ENCODE results near the gene SETDB1.

SETDB1 gene

DNA sequence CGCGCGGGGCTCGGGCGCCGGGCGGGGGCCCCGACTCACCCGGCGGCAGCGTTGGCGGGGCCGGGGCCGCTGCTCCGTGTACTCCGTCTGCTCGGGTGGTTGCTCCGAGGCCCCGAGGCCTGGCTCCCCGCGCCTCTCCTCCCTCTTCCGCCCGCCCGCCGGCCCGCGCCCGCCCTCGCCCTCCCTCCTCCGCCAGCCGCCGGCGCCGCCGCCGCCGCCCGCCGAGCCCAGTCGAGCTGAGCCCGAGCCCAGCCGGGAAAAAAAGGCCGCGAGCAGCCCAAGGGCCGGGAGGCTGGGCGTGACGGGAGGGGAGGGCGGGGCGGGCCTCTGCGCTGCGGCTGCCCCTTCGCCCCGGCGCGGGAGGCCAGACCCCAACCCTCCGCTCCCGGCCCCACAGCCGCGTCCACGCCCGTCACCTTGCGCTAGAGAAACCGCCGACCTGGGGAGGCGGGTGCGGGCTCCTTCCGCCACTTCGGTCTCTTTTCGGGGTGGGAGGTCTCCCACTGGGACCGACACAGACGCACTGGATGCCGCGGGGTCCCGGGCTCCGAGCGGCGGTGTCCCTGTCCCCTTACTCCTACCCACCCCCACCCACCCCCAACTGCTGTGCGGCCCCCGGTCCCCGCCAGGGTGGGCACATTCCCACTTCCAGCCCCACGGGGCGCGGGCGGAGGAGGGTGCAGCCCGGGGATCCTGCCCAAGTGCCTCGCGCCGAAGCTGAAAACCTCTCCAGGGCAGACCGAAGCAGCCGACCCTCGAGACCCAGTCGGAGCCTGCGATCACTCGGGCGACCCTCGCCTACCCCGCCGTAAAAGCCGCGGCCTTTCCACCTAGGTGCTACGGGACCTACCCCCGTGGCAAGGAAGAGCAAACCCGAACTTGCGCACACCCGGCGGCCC is 48.7 kb downstream of the SETDB1 start, which contains the start of gene CERS2:
TSS of gene CERS2 (minus strand) at position 256 of the 899 bp plus-strand sequence. CDS start 5,745 bp downstream, outside the sequence.
- peak; percentile 62 to 63 for DNase-seq (ENCODE audit: low read depth in 1 of 2, low spot score in 1 of 2)

- DNase-seq (ENCODE audit: low read depth in 1 of 2, low spot score in 1 of 2), result no peak
Measured at GRCh38 chr1:150976401-150976821, 50.2 kb downstream of the SETDB1 start.

DNA sequence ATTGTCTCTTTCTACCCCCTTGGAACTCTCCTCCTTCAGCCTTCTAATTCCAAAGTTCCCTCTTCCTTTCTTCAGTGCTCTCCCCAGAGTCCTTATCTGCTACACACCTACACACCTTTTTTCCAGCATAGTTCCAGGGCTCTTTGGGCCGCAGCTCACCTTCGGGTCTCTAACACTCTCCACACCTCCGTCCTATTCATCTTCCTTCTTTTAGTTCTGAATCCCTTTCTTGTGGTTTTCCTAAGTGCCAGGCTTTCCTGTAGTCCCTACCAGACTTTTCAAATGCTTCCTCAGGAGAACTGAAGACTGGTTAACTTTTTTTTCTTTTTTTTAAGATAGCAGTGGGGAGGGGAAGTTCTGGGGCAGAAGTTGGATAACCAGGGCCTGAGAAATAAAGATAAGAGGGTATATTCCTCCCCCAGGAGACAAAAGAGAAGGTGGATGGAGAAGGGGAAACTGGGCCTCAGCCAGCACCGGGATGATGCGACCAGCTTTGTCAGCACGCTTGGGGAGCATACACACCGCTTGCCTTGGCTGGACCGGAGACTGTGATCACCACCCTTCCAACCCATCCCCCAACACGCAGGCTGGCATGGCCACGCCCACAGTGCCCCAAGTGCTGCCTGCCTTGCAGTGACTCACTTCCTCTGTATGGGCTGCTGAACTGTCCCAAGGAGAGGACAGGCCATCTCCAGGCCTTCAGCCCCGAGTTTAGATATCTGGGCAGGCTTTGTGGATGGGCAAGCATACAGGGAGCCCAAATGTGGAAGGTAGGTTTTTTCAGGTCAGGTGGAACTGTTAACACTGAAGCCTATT is 50.9 kb downstream of the SETDB1 start:
- DNase-seq (ENCODE audit: low read depth in 1 of 2, low spot score in 1 of 2), result peak; percentile 52 to 53

- DNase-seq (ENCODE audit: low read depth in 1 of 2, low spot score in 1 of 2), result peak; percentile 70 to 77
Measured at GRCh38 chr1:150979092-150980056, 53.2 kb downstream of the SETDB1 start.

- no peak for DNase-seq (ENCODE audit: low read depth in 1 of 2, low spot score in 1 of 2)
Measured at GRCh38 chr1:150981177-150981804, 55.1 kb downstream of the SETDB1 start.

DNA sequence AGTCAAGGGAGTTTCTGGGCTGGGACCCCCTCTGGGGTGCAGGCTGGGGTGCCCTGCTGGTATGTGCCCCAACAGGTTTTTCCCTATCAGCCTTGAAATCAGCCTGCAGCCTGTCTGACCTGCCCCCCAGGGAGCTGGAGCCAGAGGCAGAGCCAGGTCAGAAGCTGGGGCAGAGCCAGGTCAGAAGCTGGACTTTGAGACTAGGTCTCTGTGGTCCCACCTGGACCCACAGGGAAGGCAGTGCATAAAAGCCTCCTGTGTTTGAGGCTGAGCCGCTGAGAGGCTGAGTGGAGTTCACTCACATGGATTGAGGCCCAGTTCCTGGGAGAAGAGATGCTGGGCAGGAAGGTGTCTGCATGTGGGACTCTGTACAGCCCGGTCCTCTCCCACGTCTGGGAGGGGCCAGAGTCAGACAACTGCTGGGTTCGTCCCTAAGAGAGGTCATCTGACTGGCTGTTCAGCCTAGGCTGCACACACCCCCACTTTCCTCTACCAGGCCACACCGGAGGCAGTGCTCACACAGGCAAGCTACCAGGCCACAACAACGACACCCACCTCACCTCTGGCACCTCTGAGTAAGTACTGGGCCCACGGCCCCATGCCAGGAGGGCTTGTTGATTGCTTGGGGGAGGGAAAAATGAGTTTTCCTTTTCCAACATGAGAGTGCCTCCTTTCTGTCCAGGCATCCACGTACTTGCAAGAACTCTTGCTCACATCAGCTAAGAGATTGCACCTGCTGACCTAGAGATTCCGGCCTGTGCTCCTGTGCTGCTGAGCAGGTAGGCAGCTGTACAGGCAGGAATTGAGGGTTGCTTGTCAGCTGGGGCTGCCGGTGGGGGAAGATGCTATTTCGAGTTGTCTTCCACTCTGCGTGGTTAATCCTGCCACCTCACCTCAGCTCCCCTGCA is 55.9 kb downstream of the SETDB1 start, which contains the start of gene ANXA9:
TSS of gene ANXA9 (plus strand) at position 488 of the 908 bp plus-strand sequence. CDS start 814 bp downstream, outside the sequence.
- DNase-seq (ENCODE audit: low read depth in 1 of 2, low spot score in 1 of 2), result no peak

DNA sequence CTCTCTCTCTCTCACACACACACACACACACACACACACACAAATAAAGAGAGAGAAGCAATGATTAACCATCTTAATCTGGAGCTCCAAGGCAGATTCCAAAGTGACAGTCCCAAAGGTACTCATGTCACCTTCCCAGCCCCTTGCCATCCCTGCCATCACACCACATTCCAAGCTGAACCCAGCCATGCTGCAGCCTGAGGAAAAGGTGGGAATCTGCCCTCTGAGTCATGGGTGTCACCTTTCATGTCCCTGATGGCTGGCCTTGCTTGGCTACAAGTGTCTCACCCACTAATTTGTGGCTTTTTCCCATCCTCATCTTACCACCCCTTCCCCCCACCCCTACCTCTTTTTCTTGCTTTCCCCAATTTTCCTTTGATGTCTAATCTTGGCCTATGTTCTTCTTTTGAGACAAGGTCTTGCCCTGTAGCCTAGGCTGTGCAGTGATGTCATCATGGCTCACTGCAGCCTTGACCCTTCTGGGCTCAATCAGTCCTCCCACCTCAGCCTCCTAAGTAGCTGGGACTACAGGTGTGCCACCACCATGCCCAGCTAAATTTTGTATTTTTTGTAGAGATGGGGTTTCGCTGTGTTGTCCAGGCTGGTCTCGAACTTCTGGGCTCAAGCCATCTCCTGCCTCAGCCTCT is 59.1 kb downstream of the SETDB1 start:
- no peak for DNase-seq (ENCODE audit: low read depth in 1 of 2, low spot score in 1 of 2)

DNA sequence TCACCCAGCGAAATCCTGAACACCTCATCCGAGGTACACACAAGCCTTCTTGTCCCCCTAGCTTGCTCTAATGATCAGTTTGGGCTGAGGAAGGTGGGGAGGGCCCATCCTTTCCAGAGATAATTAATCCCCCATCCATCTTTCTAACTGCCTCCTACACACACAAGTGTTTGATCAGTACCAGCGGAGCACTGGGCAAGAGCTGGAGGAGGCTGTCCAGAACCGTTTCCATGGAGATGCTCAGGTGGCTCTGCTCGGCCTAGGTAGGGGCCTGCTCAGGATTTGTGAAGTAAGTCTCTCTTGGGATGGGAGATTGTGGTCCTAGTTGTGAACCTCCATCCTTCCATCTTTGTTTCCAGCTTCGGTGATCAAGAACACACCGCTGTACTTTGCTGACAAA is 61.8 kb downstream of the SETDB1 start:
- DNase-seq (ENCODE audit: low read depth in 1 of 2, low spot score in 1 of 2), result no peak

DNA sequence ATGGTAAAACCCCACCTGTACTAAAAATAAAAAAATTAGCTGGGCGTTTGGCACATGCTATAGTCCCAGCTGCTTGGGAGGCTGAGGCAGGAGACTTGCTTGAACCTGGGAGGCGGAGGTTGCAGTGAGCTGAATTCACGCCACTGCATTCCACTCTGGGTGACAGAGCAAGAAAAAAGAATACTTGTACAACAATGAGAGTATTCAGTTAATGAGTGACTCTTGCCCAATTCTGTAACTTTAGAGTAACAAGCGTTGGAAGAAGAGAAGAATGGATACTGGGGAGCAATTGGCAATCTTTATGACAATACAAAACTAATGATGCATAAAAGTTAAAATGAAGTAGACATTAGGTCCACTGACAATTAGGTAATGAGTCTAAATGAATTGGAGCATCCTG is 66.5 kb downstream of the SETDB1 start:
- no peak for DNase-seq (ENCODE audit: low read depth in 1 of 2, low spot score in 1 of 2)

DNA sequence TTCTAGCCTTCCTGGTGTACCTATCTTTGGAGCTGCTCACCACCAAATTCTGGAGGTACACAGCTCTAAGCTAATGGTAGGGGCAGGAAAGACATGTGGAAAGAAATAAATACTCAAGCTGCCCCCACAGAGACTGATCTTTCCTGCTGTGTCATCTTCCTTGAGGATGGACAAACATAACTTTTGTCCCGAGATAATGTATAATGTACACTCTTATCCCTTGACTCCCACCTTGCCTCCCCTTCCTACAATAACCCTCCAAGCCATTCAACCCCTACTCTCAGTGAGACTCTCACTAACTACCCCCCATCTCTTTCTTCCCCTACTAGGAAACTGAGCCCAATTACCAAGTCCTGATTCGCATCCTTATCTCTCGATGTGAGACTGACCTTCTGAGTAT is 68.1 kb downstream of the SETDB1 start:
- no peak for DNase-seq (ENCODE audit: low read depth in 1 of 2, low spot score in 1 of 2)

DNA sequence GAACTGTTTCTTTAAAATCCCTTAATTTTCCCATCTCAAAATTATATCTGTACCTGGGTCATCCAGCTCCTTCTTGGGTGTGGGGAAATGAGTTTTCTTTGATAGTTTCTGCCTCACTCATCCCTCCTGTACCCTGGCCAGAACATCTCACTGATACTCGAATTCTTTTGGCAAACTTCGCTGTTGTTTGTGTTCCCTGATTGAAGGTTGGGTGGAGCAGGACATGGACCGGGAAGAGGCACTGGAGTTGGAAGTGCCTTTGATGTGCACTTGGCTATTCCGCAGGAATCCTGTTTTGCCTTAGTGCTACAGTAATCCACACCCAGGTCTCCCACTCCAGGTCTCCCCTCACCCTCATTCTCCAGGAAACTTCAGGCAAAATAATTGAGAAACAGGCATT is 69.3 kb downstream of the SETDB1 start:
- DNase-seq (ENCODE audit: low read depth in 1 of 2, low spot score in 1 of 2), result no peak

- DNase-seq (ENCODE audit: low read depth in 1 of 2, low spot score in 1 of 2), result no peak
Measured at GRCh38 chr1:150995896-150996295, 69.7 kb downstream of the SETDB1 start.

GRCh38 chr1:150997126-150997872 is 71.1 kb downstream of the SETDB1 start:
- DNase-seq (ENCODE audit: low read depth in 1 of 2, low spot score in 1 of 2), result no peak

DNA sequence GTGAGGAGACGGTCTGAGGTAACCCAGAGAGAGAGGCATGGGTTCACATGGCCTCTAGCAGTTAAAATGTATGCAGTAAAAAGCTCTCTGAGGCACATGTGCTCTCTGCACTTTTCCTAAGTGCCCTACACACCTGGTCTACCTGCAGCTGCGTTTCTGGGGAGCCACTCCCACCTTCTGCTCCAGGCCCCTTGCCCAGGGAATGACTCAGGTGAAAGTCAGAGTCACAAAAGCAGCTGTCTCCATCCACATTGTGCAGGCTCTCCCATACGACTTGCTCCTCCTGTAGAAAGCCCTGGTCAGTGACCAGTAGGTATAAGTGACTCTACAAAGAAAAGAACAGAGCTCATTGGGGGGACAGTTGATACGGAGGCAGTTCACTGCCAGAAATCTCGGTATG is 71.8 kb downstream of the SETDB1 start:
- no peak for DNase-seq (ENCODE audit: low read depth in 1 of 2, low spot score in 1 of 2)

- no peak for DNase-seq (ENCODE audit: low read depth in 1 of 2, low spot score in 1 of 2)
Measured at GRCh38 chr1:150999051-150999674, 73.0 kb downstream of the SETDB1 start.

DNA sequence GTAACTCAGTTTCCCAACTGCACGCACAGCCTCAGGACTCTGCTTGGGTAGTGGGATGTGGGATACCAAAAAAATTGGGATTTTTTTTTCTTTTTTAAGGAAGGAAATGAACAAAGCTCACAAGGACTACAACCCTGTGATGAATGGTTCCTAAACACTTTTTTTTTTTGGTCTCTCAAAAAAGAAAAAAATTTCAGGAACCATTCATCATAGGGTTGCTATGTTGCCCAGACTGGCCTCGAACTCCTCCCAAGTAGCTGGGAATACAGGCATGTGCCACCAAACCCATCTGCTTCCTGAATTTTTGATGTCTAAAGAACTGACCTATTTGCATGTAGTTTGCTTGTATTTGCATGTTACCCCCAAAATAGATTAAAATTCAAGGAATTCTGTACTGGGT is 73.8 kb downstream of the SETDB1 start:
- DNase-seq (ENCODE audit: low read depth in 1 of 2, low spot score in 1 of 2), result no peak

GRCh38 chr1:151000408-151000807 is 74.2 kb downstream of the SETDB1 start:
- DNase-seq (ENCODE audit: low read depth in 1 of 2, low spot score in 1 of 2), result no peak
